NCI-H748 (cell line): Measurements from ENCODE around the gene RPS6KL1.

ENCODE experiments used
- DNase-seq: peaks from one replicate; lab custom pipeline; 2025; ENCODE audit not compliant: unreplicated experiment; lab: John Stamatoyannopoulos, UW

The RPS6KL1 gene, protein sequence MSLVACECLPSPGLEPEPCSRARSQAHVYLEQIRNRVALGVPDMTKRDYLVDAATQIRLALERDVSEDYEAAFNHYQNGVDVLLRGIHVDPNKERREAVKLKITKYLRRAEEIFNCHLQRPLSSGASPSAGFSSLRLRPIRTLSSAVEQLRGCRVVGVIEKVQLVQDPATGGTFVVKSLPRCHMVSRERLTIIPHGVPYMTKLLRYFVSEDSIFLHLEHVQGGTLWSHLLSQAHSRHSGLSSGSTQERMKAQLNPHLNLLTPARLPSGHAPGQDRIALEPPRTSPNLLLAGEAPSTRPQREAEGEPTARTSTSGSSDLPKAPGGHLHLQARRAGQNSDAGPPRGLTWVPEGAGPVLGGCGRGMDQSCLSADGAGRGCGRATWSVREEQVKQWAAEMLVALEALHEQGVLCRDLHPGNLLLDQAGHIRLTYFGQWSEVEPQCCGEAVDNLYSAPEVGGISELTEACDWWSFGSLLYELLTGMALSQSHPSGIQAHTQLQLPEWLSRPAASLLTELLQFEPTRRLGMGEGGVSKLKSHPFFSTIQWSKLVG

GRCh38 chr14:74922752-74923401 is at the start of gene RPS6KL1:
Gene RPS6KL1, minus strand, starts transcription at chr14:74923260. Its CDS starts 1,719 bp downstream, at chr14:74921541.
- peak; percentile 92 for DNase-seq

DNA sequence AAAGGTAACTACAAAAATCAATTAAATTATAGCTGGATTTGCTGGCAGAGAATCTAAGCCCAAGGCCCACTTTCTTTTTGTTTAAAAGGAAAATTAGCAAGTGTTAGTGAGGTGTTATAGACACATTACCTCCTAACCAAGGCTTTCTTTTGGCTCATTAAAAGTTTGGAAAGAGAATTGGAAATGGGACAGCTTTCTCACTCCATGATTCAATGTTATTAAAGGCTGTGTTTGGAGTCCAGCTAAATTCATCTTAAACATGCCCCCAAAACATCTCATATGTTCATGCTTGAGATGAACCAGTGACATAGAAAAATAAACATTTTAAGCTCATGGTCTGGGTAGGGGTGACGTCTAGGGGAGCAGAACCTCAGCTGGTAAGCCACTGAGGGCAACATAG is 45.8 kb upstream of the RPS6KL1 start:
- no peak for DNase-seq

GRCh38 chr14:74965486-74966153 is 42.6 kb upstream of the RPS6KL1 start:
- no peak for DNase-seq

- DNase-seq, result no peak
These were observed 41.9 kb upstream of the RPS6KL1 start for GRCh38 chr14:74964787-74965485.

- DNase-seq, result no peak
These were observed 40.7 kb upstream of the RPS6KL1 start for GRCh38 chr14:74963705-74964271.

DNA sequence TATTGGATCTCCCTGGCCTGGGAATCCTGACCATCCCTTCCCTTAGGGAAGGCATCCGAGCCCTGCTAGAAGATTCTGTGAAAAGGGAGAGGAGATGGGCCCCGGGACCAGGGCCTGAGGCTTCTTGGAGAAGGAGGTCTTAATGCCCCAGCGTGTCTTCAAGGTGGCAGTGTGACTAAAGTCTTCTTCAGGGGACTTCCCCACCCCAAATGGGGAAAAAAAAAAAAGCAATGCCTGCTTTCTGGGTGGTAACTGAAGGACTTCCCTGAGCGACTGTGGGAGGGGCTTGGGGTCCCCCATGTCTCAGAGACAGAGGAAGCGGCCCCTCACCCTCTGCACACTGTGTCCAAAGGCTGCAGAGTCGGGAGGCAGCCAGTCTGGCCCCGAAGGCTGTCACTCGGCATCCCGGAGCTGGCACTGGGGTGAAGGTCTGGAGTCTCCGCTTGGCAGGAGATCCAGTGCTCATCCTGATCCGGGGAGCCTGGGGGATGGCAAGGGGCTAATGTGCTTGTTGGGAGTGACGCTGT is 40.2 kb upstream of the RPS6KL1 start:
- DNase-seq, result no peak

DNA sequence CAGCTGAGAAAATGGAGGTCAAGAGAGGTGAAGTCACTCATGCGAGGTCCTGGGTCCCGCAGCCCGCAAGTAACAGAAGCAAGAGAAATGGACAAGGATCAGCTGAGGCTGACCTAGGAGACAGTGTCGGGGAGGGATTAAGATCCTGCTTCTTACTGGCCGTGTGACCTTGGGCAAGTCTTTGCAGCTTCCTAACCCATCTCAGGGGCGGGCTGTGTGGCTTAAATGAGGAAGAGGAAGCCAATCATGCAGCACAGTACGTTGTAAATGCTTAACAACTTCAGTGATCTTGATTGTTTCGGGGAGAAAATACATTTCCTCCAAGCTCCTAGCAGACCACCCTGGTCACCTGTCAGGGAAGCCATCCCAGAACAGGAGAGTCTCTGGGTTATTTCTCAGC is 39.4 kb upstream of the RPS6KL1 start:
- no peak for DNase-seq

- DNase-seq, result no peak
These were observed 39.0 kb upstream of the RPS6KL1 start for GRCh38 chr14:74962046-74962445.

- DNase-seq, result no peak
These were observed 38.3 kb upstream of the RPS6KL1 start for GRCh38 chr14:74961238-74961911.

- no peak for DNase-seq
These were observed 37.7 kb upstream of the RPS6KL1 start for GRCh38 chr14:74960736-74961135.

DNA sequence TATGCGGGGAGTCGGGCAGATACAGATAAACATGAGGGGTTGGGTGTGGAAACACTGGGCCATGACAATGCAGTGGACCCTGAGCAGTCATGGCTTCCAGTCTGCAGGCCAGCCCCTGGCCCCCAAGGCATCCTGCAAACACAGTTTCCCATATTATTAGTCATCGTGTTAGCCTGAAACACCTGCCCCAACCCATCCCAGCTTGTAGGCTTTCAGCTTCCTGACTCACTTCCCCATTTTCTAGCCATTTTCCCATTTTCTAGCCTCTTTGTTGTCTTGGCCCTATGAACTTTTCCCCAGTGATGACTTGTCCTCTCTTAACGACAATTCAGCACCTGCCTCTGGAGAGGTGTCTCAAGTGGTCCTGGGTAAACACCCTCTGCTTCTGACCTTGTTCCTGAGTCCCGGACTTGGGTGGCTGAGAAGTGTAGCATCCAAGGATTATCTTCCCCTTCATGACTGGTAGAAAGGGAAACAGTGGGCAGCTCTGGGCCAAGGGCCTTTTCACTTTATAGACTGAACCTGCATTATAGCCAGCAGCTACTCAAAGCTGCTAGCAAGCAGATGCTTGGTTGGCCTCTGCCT is 36.6 kb upstream of the RPS6KL1 start:
- DNase-seq, result no peak

- no peak for DNase-seq
These were observed 33.4 kb upstream of the RPS6KL1 start for GRCh38 chr14:74956280-74957072.

GRCh38 chr14:74956027-74956279 is 32.9 kb upstream of the RPS6KL1 start:
- DNase-seq, result no peak

GRCh38 chr14:74955229-74956026 is 32.4 kb upstream of the RPS6KL1 start, which contains the start of gene PGF:
Gene PGF, minus strand, starts transcription at chr14:74955597. Its CDS starts 355 bp downstream, at chr14:74955242.
- DNase-seq, result peak; percentile 71

- DNase-seq, result no peak
These were observed 31.8 kb upstream of the RPS6KL1 start for GRCh38 chr14:74954947-74955228.

DNA sequence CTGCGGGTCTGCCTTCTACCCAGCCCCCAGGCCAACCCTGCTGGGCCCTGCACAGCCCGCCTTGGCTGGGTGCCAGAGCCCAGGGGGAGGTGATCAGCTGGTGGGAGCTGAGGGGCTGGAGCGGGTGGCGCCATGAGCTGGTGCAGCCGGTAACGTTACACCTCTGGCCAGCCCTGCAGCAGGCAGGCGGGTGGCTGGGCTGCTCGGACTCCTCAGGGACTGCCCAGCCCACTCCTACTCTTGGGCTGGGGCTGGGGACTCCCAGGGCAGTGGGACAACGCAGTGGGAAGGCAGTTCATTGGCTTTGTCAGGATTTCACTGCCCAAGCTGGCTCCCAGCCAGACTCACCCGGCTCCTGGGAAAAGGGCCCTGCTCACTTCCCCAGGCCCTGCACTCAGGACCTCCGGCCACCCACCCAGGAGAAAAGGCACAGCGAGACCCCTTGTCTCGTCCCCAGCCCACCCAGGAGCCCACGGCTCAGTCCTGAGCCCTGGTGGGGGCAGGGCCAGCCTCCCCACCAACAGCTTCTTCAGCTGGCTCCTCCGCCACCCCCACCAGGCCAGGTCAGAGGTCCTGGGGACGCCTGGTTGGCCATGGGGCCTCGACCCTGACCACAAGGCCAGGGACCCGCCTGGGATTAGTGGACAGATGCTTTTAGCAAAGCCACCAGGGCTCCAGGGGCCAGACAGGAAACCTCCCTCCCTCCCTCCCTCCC is 31.3 kb upstream of the RPS6KL1 start:
- peak; percentile 89 for DNase-seq

DNA sequence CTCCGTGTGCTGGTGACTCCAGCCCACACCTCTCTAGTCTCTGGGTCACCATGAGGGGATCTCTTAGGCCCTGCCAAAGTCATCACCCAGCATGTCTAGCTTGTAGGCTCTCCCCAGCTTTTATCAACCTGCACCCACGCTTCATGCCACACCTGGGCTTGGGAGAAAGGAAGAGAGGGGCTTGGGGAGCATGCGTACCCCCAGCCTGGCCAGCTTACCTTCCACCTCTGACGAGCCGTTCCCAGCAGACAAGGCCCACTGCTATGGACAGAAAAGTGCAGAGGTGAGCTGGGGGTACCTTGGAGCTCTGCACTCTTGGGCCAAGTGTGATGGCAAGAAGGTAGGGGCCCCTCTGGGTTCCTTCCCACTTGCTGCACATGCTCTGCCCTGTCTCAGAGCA is 30.6 kb upstream of the RPS6KL1 start:
- no peak for DNase-seq
